Effector CD8-positive, alpha-beta T cell (primary cell): ENCODE measurements around the gene YDJC.
"Not testable (repeated sequence)": the region's sequence is repeated elsewhere in the genome, so short reads cannot be mapped to it uniquely, and the experiment has no call there.

Experiments
- DNase-seq: peaks from one replicate; lab custom pipeline; 2025; lab: John Stamatoyannopoulos, UW
- total RNA-seq, 4 experiments: gene quantifications; one replicate each; lab custom pipeline; 2026; lab: John Stamatoyannopoulos, UW

YDJC gene
- total RNA-seq, result 26.1 to 62.7 (median 33.0) reads per million in 4 experiments

GRCh38 chr22:21629255-21630149, at the start of gene YDJC:
TSS of gene YDJC (minus strand) at chr22:21630022. CDS start at chr22:21630014, 8 bp downstream.
- DNase-seq, result peak; percentile 90

- DNase-seq, result no peak
These were observed 49.6 kb upstream of the YDJC start for GRCh38 chr22:21679383-21679782.

DNA sequence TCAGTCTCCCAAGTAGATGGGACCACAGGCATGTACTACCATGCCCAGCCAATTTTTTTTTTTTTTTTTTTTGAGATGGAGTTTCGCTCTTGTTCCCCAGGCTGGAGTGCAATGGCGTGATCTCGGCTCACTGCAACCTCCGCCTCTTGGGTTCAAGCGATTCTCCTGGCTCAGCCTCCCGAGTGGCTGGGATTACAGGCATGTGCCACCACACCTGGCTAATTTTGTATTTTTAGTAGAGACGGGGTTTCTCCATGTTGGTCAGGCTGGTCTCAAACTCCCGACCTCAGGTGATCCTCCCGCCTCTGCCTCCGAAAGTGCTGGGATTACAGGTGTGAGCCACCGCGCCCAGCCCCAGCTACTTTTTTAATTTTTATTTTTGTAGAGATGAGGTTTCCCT, 49.0 kb upstream of the YDJC start:
- DNase-seq, result not testable (repeated sequence)

DNA sequence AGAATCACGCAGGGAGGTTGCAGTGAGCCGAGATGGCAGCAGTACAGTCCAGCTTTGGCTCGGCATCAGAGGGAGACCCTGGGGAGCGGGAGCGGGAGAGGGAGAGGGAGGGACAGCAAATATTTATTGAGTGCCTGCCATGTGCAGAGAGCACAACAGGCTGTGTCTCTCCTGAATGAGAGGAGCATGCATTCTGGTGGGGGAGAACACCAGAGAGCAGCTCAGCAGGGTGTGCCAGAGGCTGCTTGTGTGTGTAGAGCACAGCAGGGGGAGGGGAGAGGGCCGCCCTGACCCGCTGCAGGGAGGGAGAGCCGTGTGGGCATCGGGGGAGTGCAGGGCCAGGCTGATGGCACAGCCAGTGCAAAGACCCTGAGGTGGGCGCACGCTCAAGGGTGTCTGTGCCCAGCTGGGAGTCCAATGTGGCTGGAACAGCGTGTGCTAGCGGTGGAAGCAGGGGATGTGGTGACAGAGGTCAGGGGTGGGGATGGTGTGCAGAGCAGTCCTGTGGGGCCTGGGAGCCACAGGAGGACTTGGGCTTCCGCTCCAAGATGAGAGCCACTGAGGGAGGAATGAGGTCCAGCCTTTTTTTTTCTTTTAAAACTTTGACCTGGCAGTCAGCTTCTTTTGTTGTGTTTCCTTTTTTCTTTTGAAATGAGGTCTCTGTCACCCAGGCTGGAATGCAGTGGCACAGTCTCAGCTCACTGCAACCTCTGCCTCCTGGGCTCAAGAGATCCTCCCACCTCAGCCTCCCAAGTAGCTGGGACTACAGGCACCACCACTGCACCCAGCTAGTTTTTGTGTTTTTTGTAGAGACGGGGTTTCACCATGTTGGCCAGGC, 48.0 kb upstream of the YDJC start:
- no peak for DNase-seq

DNA sequence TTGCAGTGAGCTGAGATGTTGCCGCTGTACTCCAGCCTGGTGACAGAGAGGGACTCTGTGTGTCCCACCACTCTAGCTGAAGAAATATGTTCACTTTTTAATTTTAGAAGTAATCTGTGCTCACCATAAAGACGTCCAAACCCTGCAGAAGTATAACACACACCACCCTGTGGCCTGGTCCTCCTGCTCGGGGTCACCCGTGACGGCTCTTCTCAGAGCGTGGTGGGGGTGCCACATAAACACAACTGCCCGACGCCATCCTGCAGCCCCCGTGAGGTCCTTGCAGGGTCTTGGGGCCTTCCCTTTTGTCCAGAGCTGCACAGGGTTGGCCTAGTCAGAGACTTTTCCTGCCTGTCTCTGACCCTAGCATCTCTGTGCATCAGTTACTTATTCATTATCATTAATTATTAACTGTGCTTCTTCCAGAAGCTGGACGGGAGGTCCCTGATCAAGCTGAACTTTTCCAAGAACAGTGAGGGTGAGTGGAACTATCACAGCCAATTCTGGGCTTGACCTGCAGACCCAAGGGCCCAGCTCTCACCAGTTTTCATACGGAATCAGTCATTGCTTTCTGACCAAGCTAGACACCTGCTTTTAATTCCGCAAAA, 44.9 kb upstream of the YDJC start:
- DNase-seq, result no peak

DNA sequence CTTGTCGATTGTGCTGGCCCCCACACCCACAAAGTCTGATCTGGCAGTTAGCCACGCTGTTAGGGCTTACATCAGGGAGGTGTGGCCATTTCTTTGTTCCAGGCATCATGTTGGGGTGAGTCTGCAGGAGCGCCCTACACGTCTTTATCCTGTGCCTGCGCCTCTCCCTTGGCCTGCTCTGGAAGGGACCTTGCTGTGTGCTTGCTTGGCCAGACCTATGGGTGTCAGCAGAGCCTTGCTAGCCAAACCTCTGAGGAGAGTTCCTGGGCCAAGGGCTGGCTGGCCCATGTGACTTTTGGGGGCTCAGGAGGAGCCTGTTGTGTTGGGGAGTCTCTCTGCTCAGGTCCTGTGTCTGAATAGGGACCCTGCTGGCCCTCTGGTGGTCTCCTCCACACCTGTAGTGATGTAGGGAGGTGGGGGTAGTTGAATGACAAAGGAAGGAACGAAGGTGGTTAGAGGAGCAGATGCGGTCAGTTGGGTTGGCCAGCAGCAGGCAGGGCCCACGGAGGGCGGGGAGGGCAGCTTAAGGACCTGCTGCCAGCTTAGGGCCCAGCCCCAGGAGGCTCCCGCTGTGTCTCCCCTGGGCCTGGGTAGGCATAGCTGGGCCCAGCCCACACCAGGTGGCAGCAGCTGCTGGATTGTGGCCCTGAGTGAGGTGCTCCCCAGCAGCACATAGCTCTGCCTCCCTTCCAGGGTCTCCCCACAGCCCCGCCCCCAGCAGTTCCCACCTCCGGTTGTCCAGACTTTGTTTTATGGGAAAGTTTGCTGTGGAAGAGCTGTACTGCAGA, 43.9 kb upstream of the YDJC start:
- no peak for DNase-seq

GRCh38 chr22:21672107-21672629, 42.3 kb upstream of the YDJC start:
- no peak for DNase-seq

GRCh38 chr22:21669026-21669425, 39.2 kb upstream of the YDJC start:
- DNase-seq, result no peak

DNA sequence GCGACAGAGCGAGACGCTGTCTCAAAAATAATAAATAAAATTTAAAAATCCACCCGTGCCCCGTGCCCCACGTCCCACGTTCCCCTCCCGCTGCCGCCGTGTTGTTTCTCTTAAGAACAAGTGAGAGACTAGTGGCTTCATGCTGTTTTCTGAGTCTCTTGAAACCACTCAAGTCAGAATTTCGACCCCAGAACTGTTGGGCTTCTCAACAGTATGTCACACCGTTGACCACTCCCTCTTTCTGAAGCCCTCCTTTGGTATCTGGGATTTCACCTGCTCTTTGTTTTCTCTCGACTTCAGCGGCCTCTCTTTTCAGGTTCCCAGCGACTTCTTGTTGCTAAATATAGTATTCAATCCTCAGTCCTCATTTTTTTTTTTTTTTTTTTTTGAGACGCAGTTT, 37.0 kb upstream of the YDJC start:
- DNase-seq, result no peak

GRCh38 chr22:21665047-21665851, 35.4 kb upstream of the YDJC start:
- no peak for DNase-seq

GRCh38 chr22:21663738-21664137, 33.9 kb upstream of the YDJC start:
- no peak for DNase-seq

DNA sequence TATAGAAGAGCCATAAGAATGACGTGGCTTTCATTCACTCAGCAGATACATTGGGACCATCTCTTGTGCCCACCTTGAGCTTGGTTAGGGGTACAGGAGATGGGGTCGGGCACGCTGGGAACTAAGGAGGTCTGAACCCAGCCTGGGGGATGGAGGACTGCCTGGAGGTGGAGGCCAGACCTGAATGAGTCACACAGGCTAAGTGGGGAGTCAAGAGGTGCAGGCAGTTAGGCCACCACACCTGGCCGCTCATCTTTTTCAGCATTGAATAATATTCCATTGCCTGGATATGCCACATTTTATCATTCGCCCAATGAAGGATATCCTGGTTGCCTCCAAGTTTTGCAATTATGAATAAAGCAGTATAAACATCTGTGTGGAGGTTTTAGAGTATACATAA, 32.2 kb upstream of the YDJC start:
- no peak for DNase-seq

DNA sequence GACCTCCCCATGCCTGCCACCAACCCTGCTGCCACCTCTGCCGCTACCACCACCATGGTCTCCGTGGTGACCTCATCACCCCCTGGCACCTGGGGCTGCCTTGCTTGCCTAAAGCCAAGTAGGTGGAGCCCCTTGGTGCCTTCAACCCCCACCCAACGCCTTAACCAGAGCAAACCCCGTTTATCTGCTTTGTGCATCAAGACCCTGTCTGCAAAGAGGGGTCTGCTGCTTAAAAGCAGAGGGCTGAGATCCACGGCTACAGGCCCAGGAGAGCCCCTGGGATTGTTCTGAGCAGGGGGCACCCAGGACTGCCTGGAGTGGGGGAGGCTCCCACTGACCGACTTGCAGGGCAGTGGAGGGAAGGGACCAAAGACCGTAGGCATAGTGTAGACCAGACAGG, 31.1 kb upstream of the YDJC start:
- DNase-seq, result no peak

DNA sequence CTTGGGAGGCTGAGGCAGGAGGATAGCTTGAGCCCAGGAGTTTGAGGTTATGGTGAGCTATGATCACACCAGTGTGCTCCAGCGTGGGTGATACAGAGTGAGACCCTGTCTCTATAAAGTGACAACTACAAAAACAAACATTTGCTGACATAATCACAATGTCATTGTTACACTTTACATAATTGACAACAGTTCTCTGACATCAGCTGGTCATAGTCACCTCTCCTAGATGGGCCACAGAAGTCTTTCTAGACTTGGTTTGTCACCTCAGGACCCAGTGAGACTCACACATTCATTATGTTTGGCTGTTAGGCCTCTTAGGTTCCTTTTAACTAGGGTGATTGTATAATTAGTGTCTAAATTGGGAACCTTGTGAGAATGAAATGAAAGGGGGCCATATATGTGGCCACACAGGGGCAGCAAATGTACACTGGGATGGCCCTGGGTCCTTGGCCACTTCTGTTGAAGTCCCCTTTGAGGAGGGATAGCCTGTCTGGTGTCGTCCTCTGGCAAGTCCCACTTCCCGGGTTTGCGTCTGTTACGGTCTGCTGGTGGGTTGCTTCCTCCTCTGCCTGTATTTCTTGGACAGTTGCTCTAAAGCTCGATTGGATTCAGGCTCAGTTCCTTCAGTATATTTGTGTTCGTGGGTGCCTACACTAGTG, 30.2 kb upstream of the YDJC start:
- DNase-seq, result no peak

DNA sequence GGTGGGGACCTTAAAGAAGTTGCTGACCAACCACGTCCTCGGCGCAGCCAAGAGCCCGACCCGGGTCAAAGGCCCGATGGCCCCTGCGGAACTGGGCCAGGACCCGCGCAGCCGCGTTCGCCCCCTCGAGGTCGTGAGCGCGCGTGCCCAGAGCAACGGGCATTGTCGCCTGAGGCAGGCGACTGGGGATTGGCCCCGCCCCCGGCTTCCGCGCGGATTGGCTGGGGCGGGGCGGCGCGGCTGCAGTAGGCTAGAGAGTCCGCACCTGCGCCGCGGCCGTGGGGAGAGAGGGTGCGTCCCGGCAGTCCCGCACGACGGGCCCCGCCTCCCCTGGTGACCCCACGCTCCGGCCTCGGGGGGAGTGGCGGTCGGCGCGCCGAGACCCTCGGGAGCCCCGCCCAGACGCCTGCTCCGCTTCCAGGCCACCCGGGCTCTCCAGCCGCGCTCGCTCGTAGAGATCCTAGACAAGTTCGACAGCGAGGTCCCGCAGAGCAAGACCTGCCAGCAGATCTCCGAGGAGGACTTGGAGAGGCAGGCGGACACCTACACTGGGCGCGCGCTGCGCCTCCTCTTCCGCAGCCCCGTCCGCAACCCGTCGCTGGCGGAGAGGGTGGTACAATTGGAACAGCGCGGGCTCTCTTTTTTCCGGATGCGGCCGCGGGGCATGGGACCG, 27.7 kb upstream of the YDJC start:
- peak; percentile 76 for DNase-seq

DNA sequence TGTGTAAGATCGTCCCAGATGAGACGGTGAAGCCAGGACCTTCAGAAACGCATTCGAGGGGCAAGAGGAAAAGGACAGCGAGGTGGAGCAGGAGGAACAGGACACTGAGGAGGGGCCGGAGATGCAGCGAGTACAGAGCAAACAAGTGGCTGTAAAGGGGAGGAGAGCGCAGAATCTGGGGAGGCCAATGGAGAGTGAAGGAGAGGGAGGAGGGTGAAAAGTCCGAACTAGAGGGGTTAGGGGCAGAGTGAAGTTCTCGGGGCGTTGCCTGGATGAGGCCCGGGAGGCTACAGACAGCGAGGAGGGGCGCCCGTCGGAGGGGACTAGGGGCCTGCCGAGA, 27.2 kb upstream of the YDJC start:
- DNase-seq, result no peak

DNA sequence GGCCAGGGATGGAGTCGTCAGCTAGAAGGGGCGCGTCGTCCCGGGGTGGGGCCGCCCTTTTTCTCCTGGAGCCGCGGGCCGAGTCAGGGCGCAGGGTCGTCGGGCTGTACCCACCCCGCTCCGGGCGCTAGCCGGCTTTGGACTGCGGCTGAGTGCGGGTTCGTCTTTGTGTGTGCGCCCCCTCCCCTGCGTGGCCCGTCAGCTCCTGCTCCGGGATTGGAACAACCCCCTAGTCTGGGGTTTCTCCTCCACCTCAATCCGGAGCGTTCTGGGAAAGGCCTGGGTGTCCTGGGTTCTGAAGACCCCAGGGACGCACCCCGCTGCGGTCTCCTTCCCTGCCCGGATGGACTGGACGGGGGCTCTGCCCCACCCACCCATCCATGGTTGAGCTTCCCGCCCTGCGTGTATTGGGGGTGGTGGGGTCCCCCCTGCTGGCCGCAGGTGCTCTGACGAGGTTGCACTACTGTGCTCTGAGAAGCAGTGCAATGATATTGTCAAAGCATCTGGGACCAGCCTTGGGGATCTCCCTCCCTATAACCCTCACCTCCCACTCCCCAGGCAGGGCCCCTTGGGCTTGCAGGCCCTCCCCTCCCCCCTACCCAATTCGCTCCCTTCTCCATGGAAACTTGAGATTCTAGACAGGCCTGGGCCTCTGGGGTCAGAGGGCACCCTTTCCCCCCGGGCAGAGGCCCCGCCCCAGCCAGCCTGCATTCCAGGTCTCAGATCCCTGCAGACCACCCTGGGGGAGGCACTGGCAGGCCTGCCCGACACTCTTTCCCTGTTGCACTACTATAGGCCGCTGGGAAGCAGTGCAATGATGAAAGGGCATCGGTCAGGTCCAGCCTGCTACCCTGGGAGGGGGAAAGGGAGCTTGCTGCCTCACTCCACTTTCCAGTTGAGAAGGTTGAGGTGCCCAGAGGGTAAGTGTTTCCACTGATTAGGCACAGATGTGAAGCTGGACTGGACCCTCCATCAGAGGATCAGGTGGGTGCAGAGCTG, 23.0 kb upstream of the YDJC start:
- no peak for DNase-seq

- DNase-seq, result peak; percentile 83
These were observed 22.3 kb upstream of the YDJC start for GRCh38 chr22:21652010-21652546.
